K562 (cell line): ENCODE measurements around the gene ELOVL5. TPM values are rescaled to one million over a fixed set of nuclear protein-coding genes. Genes with fewer than 3 reads are reported as not detected.

Source experiments
- ATF6 ChIP-seq: sonication (generic); formaldehyde crosslinking; IDR thresholded peaks from 2 replicates; pipeline ENCODE4 v1.4.0; 2020; ENCODE audit warnings: mild to moderate bottlenecking, missing genetic modification reagents
- BRF2 ChIP-seq: IDR thresholded peaks from 3 replicates; pipeline ENCODE4 v1.6.1; 2011; ENCODE audit warnings: borderline replicate concordance, mild to moderate bottlenecking; ENCODE audit not compliant: insufficient read length, insufficient read depth
- FOXP4 ChIP-seq: sonication (generic); formaldehyde crosslinking; IDR thresholded peaks from 2 replicates; pipeline ENCODE4 v1.8.0; 2022; ENCODE audit warnings: mild to moderate bottlenecking, missing genetic modification reagents, borderline replicate concordance
- HNRNPK ChIP-seq: fragments of 200-400 bp; formaldehyde crosslinking; IDR thresholded peaks from one replicate; pipeline ENCODE4 v1.6.1; 2018; ENCODE audit warnings: mild to moderate bottlenecking, low read depth, low read length; ENCODE audit not compliant: poor library complexity, severe bottlenecking
- JUNB ChIP-seq: fragments of 450-650 bp; formaldehyde crosslinking; conservative IDR thresholded peaks from 2 replicates; pipeline ENCODE4 v1.4.0; 2020; ENCODE audit warnings: mild to moderate bottlenecking
- POLR3G ChIP-seq: IDR thresholded peaks from 2 replicates; pipeline ENCODE4 v1.6.1; 2011; ENCODE audit not compliant: insufficient read length, insufficient replicate concordance; ENCODE audit errors: extremely low read depth
- TFAP4 ChIP-seq: sonication (generic); formaldehyde crosslinking; IDR thresholded peaks from 2 replicates; pipeline ENCODE4 v1.8.0; 2022; ENCODE audit warnings: missing genetic modification reagents, mild to moderate bottlenecking, moderate library complexity, borderline replicate concordance
- THRAP3 ChIP-seq: fragments of 450-650 bp; IDR thresholded peaks from 2 replicates; pipeline ENCODE4 v1.6.1; 2016; ENCODE audit warnings: mild to moderate bottlenecking, inconsistent platforms, borderline replicate concordance
- ZBTB40 ChIP-seq, 2 experiments: fragments of 450-650 bp in 1 of 2; sonication (generic) in 1 of 2; formaldehyde crosslinking in 1 of 2; IDR thresholded peaks; 2 replicates each; pipeline versions ENCODE4 v1.7.1 to v1.9.0; 2016 to 2022; ENCODE audit warnings: inconsistent platforms in 1 of 2, mild to moderate bottlenecking in 1 of 2, missing genetic modification reagents in 1 of 2
- polyA plus RNA-seq, 8 experiments: library from polyadenylated mRNA; depleted of rRNA in 4 of 8; stranded (reverse) in 5 of 8; unstranded in 3 of 8; fragments of >200 nt; fragmentation: Nextera tagmentation in 2 of 8; fragmentation: Illumina TruSeq in 1 of 8; extraction: Ambion mirVana in 2 of 8; extraction: Trizol in 1 of 8; gene quantifications; 2 replicates each; pipeline versions ENCODE4 v1.2.1 to v1.2.3, GENCODE V29; 2011 to 2014; ENCODE audit warnings: inconsistent platforms in 1 of 8, missing spikeins in 1 of 8
- total RNA-seq, 7 experiments: library from RNA; depleted of rRNA in 6 of 7; stranded (reverse); fragments of >200 nt in 6 of 7; fragmentation: Illumina TruSeq in 2 of 7; extraction: Trizol in 2 of 7; gene quantifications; 2 replicates each; pipeline versions ENCODE4 v1.2.1 to v1.2.3, GENCODE V29; 2011 to 2021; ENCODE audit warnings: low replicate concordance in 1 of 7

The ELOVL5 gene
- total and polyA plus RNA-seq, 9 of the 15 experiments (the other 6 are each of a cell fraction or from before 2014, with no cell fraction given) = 70.6 to 245 (median 132) TPM

GRCh38 chr6:53313784-53314400 is 34.9 kb downstream of the ELOVL5 start (continued):
- TF ChIP-seq ZBTB40 (IDR thresholded peaks at IDR 0.05) = 0 out of 2 replicates have a peak, but pooled peaks have one; percentile 13
- TF ChIP-seq ZBTB40 (CRISPR knock-in tag; IDR thresholded peaks at IDR 0.05) = no peak
- TF ChIP-seq TFAP4 = no peak
- no peak for TF ChIP-seq ATF6
- no peak for TF ChIP-seq POLR3G
- TF ChIP-seq BRF2 = no peak
- TF ChIP-seq JUNB = no peak
- no peak for TF ChIP-seq FOXP4 (CRISPR knock-in tag)
- no peak for TF ChIP-seq THRAP3
- no peak for TF ChIP-seq HNRNPK
